RWPE1 (cell line): ENCODE data around the gene DIO3.

Experiments used
- CTCF ChIA-PET: fragments of 350-600 bp; sonication (Branson Sonifier 250); formaldehyde crosslinking; extraction: SDS; loops from one replicate; lab custom pipeline; 2021; lab: Yijun Ruan, JAX
- POLR2A ChIA-PET: fragments of 400-600 bp; formaldehyde crosslinking; extraction: SDS; loops from one replicate; lab custom pipeline; 2020; ENCODE audit warnings: antibody characterized with exemption; ENCODE audit not compliant: low non-redundant PET; lab: Yijun Ruan, JAX
- DNase-seq: peaks from one replicate; pipeline ENCODE4 v3.0.0; 2012; ENCODE audit warnings: low spot score
- H3K27ac ChIP-seq: fragments of 450-650 bp; 2 replicates; pipeline ENCODE4 v1.5.1; 2017
- CTCF ChIP-seq: fragments of 450-650 bp; conservative IDR thresholded peaks from 2 replicates; pipeline ENCODE4 v1.5.1; 2017; ENCODE audit warnings: low read depth, mild to moderate bottlenecking

The DIO3 gene

GRCh38 chr14:101557811-101558738 is 3.2 kb upstream of the DIO3 start:
- TF ChIP-seq CTCF, result no peak
- ChIA-PET POLR2A (no interaction called here), CTCF (interaction anchor here (0.6 kb wide), 1 partner anchor 18 kb away, joined by 5 read pairs; no protein-coding TSS in a partner anchor)
- H3K27ac ChIP-seq, result no peak overlapping the region
- no peak for DNase-seq

- no peak overlapping the region for H3K27ac ChIP-seq
- no peak for TF ChIP-seq CTCF
- CTCF ChIA-PET, result no interaction called here
- DNase-seq, result no peak
- POLR2A ChIA-PET, result no interaction called here
Observed at GRCh38 chr14:101558739-101559240, 2.5 kb upstream of the DIO3 start.

- no peak for TF ChIP-seq CTCF
- H3K27ac ChIP-seq, result no peak overlapping the region
- ChIA-PET POLR2A (no interaction called here), CTCF (interaction anchor here (0.6 kb wide), 1 partner anchor 99 kb away, joined by 3 read pairs; no protein-coding TSS in a partner anchor)
- no peak for DNase-seq
Observed at GRCh38 chr14:101559250-101559623, 2.1 kb upstream of the DIO3 start.

GRCh38 chr14:101559624-101560533 is 1.4 kb upstream of the DIO3 start:
- POLR2A ChIA-PET, result no interaction called here
- no peak for DNase-seq
- TF ChIP-seq CTCF, result no peak
- CTCF ChIA-PET, result interaction anchor here (0.6 kb wide), 1 partner anchor 100 kb away, joined by 3 read pairs; no protein-coding TSS in a partner anchor
- no peak overlapping the region for H3K27ac ChIP-seq

- CTCF ChIA-PET, result interaction anchor here (0.6 kb wide), 1 partner anchor 80 kb away, joined by 3 read pairs; no protein-coding TSS in a partner anchor
- DNase-seq, result no peak
- TF ChIP-seq CTCF, result no peak
- POLR2A ChIA-PET, result no interaction called here
- H3K27ac ChIP-seq, result no peak overlapping the region
Observed at GRCh38 chr14:101560534-101561113, 671 bp upstream of the DIO3 start.
